ENCODE data around the gene RGS3. TPM values are rescaled to one million over a fixed set of nuclear protein-coding genes. Genes with fewer than 3 reads are reported as not detected.
A peak's percentile ranks its signal among the peaks of the same experiment; 100 is the strongest.

The RGS3 gene
- total RNA-seq, 2 donors from 2014 or later = 25.7 to 96.9 TPM

- Histone ChIP-seq H3K27me3 (no peaks in the 10 kb centered on the region), H3K4me1 (peaks cover 70% of the 10 kb centered on the region), H3K9me3 (no peaks in the 10 kb centered on the region), H3K27ac (peak overlapping the region; percentile 71 to 93 (median 90)), H3K4me3 (no peak overlapping the region), H3K36me3 (replicated peaks in 1 of 2; ENCODE audit: insufficient read depth in 1 of 2, low read depth in 2 of 2) (no peaks in the 10 kb centered on the region)
- DNase-seq (peak; percentile 54 to 75 (median 71)), ATAC-seq (peak; percentile 71)
- WGBS, 2 donors = 10 to 31% methylated on average over 9 to 15 of the region's 20 CpGs
- intact Hi-C loops (cut with DNase I) = no loop called here
- TF ChIP-seq POLR2A (IDR thresholded peaks at IDR 0.05) = no peak
- TF ChIP-seq, protein P1, sequence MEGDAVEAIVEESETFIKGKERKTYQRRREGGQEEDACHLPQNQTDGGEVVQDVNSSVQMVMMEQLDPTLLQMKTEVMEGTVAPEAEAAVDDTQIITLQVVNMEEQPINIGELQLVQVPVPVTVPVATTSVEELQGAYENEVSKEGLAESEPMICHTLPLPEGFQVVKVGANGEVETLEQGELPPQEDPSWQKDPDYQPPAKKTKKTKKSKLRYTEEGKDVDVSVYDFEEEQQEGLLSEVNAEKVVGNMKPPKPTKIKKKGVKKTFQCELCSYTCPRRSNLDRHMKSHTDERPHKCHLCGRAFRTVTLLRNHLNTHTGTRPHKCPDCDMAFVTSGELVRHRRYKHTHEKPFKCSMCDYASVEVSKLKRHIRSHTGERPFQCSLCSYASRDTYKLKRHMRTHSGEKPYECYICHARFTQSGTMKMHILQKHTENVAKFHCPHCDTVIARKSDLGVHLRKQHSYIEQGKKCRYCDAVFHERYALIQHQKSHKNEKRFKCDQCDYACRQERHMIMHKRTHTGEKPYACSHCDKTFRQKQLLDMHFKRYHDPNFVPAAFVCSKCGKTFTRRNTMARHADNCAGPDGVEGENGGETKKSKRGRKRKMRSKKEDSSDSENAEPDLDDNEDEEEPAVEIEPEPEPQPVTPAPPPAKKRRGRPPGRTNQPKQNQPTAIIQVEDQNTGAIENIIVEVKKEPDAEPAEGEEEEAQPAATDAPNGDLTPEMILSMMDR (IDR thresholded peaks at IDR 0.05) = no peak
Measured at GRCh38 chr9:113564498-113565237, 101.1 kb downstream of the RGS3 start.

- H3K4me3 ChIP-seq = no peak overlapping the region
- no peaks in the 10 kb centered on the region for H3K27me3 ChIP-seq
- no peaks in the 10 kb centered on the region for H3K9me3 ChIP-seq
- intact Hi-C loops (cut with DNase I) = no loop called here
- TF ChIP-seq POLR2A (IDR thresholded peaks at IDR 0.05) = no peak
- TF ChIP-seq, protein P1 (IDR thresholded peaks at IDR 0.05) = no peak
- ATAC-seq (no peak), DNase-seq (no peak)
- H3K4me1 ChIP-seq = peaks cover 65% of the 10 kb centered on the region
- no peaks in the 10 kb centered on the region for H3K36me3 ChIP-seq (replicated peaks in 1 of 2; ENCODE audit: insufficient read depth in 1 of 2, low read depth in 2 of 2)
- peak overlapping the region; percentile 71 to 93 (median 90) for H3K27ac ChIP-seq
- 46 to 50% methylated on average over 2 to 8 of the region's 8 CpGs for WGBS, 2 donors
Measured at GRCh38 chr9:113566016-113566711, 102.6 kb downstream of the RGS3 start.

DNA sequence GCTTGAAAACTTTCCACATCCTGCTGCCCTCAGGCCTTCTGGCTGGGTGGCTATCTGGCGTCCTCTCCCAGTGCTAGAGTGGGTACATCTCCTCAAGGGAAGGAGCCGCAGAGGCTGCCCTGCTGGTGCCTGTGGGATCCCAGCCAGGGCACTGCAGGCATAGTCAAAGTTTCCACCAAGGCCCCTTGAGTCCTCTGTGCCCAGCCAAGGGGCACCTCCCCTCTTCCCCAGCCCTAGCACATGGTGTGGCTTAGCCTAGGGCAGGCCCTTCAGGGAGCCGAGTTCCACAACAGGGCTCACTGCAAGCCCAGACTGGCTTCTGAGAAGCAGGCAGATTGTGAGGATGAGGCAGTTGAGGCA is 103.2 kb downstream of the RGS3 start:
- H3K4me3 ChIP-seq = no peak overlapping the region
- no peaks in the 10 kb centered on the region for H3K36me3 ChIP-seq (replicated peaks in 1 of 2; ENCODE audit: insufficient read depth in 1 of 2, low read depth in 2 of 2)
- no peak for ATAC-seq
- H3K27ac ChIP-seq = peak overlapping the region; percentile 71 to 93 (median 90)
- H3K9me3 ChIP-seq = no peaks in the 10 kb centered on the region
- peaks cover 67% of the 10 kb centered on the region for H3K4me1 ChIP-seq
- DNase-seq = peak in 1 of 4 donors; percentile 5
- intact Hi-C loops (cut with DNase I) = no loop called here
- 52 to 100% methylated on average over 1 to 3 of the region's 3 CpGs for WGBS, 2 donors
- no peaks in the 10 kb centered on the region for H3K27me3 ChIP-seq
- TF ChIP-seq, protein P1 (IDR thresholded peaks at IDR 0.05) = no peak
- no peak for TF ChIP-seq POLR2A (IDR thresholded peaks at IDR 0.05)

DNA sequence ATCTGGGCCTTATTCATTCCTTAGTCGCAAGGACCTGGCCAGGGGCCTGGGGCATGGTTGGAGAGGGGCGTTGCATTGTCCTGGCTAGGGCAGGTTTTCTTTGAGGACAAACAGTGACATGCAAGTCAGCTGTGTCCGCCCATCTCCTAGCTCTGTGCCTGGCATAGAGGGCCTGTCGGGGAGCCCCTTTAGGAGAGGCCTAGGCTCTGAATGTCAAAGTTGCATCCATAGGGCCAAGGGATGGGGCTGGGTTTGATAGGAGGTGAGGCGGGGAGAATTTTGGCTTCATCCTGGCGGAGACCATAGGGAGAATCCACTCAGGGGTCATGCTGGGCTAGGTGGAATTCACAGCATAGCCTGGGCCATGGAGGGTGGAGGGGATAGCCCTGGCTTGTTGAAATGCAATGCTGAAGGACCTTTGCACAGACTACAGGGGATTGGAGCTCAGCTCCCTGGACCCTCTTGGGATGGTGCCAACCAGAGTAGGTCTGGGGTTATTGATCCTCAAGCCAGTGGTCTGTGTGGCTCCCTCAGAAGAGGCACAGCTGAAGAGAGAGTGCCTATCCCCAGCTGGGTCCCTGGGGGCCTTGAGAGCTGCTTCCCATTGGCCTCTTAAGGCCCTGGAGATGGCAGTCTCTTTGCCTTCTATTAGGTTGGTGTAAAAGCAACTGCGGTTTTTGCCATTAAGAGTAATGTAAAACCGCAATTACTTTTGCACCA is 104.0 kb downstream of the RGS3 start:
- peak in 1 of 4 donors; percentile 3 for DNase-seq

More for the DNA sequence above, 104.0 kb downstream of the RGS3 start:
- TF ChIP-seq, protein P1 (IDR thresholded peaks at IDR 0.05) = no peak
- TF ChIP-seq POLR2A (IDR thresholded peaks at IDR 0.05) = no peak
- H3K4me1 ChIP-seq = peaks cover 75% of the 10 kb centered on the region
- intact Hi-C loops (cut with DNase I) = no loop called here
- ATAC-seq = no peak
- no peaks in the 10 kb centered on the region for H3K36me3 ChIP-seq (replicated peaks in 1 of 2; ENCODE audit: insufficient read depth in 1 of 2, low read depth in 2 of 2)
- 91 to 93% methylated on average over 8 of the region's 8 CpGs for WGBS, 2 donors
- no peak overlapping the region for H3K4me3 ChIP-seq
- no peaks in the 10 kb centered on the region for H3K27me3 ChIP-seq
- no peaks in the 10 kb centered on the region for H3K9me3 ChIP-seq
- H3K27ac ChIP-seq = peak overlapping the region in 2 of 4 donors; percentile 26 to 91
